GM18499 (cell line): Measurements from ENCODE around the gene ALX3.

Source experiments
- ATAC-seq: cut with Tn5 transposase; IDR thresholded peaks from one replicate; pipeline ENCODE4 v1.9.1; 2021; ENCODE audit warnings: moderate number of reproducible peaks; ENCODE audit not compliant: insufficient read depth, unreplicated experiment

The ALX3 gene

GRCh38 chr1:110070671-110071242, at the start of gene ALX3:
Gene ALX3 (minus strand): TSS chr1:110070672. CDS start chr1:110070612, 60 bp downstream.
- ATAC-seq: no peak

GRCh38 chr1:110119843-110120242, 49.4 kb upstream of the ALX3 start:
- ATAC-seq: no peak

- ATAC-seq: no peak
Observed at GRCh38 chr1:110118636-110119396, 48.3 kb upstream of the ALX3 start.

DNA sequence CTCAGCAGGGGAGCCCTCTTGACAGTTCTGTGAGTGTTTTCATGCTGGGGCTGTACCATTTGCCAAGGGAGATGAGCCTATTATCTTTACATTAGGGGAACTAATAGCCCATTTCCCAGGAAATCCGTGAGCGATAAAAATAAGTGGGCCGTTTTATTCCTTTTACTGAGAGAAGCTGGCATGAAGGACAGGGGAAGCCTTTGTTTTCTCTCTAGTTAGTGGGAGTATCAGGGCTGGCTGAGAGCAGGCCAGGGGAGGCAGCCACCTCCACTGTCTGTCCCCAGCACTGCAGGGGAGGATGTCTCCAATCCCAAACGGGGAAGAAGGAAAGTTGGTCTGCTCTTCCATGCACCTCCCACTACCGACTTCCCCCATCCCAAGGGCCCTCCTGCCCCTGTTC, 44.3 kb upstream of the ALX3 start:
- no peak for ATAC-seq

GRCh38 chr1:110114173-110114572, 43.7 kb upstream of the ALX3 start:
- no peak for ATAC-seq

- no peak for ATAC-seq
Observed at GRCh38 chr1:110113551-110113950, 43.1 kb upstream of the ALX3 start.

- ATAC-seq: no peak
Observed at GRCh38 chr1:110112656-110113055, 42.2 kb upstream of the ALX3 start.

DNA sequence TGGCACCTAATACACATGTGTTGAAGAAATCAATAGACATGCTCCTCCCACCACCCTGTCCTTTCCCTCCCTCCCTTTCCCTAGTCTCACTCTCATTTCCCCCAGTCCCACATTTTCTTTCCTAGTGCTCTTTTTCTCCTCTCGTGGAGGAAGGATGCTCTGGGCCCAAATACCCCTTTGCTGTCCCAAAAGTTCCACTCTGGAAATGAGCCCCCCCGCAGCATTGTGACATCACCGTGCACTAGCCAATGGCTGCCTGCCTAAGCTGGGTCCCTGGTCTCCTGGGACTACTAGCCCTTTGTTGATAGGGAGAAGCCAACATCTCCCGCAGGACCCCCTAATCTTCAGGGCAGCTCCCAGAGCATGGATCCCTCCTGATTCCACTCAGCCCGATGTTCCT, 41.7 kb upstream of the ALX3 start, which contains the start of gene UBL4B:
UBL4B (plus strand) TSS at position 301 of the 400 bp plus-strand sequence; CDS start at position 393, 92 bp downstream.
- ATAC-seq: no peak

DNA sequence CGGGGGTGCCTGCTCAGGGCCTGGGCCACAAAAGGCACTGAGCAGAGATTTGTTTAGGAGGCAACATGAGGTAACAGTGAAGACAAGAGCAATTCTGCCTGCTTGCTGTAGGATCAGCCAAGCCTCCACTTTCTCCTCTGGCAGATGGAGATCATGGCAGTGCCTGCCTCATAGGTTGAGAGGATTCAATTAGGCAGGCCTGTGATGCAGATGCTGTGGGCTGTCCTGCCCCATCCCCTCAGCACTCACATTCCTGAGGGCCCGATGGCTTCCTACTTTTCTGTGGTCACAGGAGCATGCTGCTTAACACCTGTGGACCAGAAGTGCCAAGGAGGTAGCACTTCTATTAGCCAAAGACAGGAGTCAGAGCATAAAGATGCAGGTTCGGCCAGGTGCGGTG, 40.6 kb upstream of the ALX3 start:
- no peak for ATAC-seq

DNA sequence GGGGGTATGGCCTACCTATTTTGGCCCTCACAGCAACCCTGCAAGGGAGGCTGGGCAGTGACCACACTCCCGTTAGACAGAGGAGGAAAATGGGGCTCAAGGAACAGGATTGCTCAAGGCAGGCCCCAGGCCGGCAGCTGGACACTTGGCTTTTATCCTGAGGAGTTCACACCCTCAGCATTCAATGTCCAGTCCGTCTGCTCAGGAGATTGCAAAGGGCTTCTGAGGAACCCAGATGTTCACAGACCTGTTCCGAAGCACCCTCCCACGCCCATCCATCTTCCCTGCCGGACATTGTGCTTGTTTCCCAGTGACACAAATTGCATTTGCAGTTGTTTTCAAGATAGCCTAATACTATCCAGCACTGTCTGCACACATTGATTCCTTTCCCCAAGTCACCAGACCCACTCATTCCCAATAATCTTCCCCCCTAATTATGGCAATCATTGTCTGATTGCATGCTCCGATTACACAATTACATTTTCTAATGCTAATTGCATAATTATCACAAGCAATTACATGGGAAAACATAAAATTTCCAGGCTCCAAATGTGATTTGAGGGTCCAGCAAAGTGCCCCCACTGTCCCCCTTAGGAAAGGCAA, 37.5 kb upstream of the ALX3 start:
- no peak for ATAC-seq

DNA sequence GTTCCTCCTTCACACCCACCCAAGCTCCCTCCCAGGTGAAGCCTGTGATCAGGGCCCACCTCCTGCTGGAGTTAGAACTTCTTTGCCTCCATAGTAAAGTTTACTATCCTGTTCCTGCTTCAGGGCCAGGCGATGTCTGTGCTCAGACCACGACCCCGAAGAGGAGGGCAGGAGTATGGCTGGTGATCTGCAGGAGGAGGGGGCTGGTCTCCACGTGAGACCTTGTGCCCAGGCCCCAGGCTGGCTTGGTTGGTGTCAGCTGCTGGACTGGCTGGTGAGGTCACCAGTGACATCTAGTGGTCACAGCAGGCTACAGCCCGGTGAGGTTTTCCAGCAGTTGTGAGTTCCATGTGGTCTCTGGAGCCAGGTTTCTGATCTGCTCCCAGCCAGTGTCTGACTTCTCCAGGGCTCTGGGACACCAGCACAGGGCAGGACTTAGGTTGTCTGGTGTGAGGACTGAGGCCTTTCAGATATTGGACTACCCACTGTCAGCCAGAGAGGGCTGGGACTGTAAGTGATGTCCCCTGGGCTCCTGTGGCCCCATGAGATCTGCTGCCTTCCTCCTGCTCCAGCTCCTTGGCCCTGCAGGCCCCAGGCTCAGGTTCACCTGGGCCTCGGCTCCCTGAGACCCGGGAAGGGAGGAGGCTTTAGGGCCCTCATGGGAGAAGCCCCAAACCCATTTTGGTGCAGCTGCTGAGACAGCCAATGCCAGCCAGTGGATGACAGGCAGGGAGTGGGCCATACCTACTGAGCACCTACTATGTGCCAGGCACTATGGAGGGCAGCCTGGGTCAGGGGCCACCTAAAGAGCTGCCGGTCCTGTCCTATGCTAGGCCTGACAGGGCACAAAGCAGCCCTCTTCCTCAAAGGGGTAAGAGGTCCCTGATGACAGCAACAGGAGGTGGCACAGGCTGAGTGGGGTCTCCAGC, 35.8 kb upstream of the ALX3 start:
- no peak for ATAC-seq

- no peak for ATAC-seq
Observed at GRCh38 chr1:110102081-110102480, 31.6 kb upstream of the ALX3 start.

GRCh38 chr1:110100335-110100734, 29.9 kb upstream of the ALX3 start:
- no peak for ATAC-seq

DNA sequence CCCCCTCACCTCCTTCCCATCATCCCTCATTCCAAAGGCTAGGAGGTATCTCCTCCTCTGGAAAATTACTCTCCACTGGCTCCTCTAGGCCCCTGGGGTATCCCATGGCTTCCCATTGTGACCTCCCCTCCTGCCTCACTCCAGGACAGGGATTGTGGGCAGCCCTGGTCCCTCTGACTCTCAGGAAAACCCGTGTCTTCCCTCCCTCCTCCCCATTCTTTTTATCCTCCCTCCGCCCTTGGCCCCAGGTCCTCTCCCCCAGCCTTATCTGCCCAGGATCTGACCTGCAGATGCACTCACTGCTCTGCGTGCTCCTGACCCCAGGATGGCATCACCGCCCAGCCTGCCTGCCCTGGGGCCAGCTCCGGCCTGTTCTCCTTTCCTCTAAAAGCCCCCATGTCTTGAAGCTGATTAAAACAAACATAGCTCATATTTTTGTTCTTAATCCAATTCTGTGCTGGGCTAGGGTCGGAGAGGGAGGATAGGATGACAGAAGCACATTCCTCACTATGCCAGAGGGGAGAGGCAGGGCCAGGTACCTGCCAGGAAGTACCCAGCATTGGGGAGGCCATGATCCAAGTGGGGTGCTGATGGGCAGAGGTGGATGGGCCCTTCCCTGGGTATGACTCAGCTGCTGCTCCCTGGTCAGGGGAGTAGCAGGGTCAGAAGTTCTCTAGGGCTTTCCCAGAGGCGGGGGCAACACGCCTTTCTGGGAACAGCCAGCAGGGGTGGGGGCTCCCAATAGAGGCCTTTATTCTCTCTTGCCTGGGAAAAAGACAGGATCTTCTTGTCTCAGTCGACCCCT, 28.0 kb upstream of the ALX3 start:
- ATAC-seq: no peak

DNA sequence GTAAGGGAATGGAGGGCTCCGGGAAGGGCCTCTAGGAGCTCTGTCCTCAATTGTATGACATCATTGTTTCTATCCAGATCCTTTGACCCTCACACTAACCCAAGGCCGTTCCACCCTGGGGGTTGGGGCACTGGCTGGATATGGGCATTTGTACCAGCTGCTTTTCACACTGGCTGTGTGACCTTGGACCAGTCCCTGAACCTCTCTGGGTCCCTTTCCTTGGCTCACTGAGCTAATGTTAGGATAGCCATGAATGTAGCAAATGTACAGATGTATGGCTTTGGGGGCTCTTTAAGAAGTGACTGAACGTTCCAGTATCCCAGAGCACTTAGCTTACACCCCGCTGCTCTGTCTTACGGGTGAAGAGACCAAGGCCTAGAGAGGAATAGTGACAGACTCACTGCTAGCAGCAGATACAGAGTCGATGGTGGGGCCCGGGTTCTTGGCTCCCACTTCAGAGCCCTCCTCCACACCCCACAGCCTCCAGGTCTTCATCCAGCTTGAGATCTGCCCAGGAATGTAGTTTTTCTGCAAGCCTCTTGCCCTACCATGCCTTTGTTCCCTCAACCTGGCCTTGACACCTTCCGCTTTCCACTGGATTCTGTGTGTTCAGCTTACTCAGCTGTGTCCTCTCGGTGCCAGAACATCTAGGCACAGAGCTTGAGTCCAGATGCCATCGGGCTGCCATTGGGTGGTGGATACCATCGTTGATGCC, 27.2 kb upstream of the ALX3 start:
- ATAC-seq: no peak

DNA sequence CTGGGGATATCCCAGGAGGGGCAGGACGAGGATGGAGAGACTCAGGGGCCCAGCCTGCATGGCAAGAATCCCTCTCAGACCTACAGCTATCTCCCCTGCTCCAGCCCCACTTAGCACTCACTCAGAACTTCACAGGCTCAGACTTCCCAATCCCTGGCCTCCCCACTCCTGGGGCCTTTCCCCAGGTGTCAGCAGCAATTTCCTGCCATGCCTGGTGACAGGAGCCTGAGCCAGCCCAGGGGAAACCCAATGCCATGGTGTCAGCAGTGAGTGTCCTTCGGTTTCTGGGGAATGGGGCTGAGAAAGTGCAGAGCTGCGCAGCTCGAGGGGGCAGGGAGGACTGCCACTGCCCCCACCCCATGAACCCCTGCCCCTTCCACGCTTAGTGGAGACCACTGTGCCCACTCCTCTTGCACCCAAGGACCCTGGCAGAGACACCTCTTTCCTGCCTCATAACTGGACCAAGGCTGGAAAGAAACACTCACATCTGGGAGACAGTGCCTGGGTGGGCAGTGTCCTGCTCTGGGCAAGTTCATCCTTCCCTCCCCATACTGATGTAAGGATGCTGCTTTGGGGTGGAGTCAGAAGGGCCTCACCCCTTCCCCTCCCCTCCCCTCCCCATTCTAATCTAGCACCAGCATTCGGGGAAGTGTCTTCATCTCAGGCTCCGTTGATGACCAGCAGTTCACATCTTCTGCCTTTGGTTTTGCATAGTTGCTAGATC, 24.6 kb upstream of the ALX3 start:
- ATAC-seq: no peak

DNA sequence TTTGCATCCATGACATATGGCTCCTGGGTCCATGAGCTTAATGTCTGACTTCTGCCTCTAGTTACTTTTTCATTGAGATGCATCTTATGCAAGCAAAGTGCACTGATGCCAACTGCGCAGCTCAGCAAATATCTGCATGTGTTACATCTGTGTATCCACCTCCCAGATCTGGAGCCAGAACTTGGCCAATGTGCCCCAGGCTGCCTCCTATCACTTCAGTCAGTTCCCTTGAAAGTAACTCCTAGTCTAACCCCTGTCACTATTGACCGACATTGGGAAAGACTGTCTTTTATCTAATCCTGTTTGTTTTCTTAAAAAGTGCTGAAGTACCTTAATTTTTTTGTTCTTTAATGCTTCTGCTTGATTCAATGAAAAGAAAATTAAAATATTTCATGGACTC, 22.5 kb upstream of the ALX3 start:
- no peak for ATAC-seq

DNA sequence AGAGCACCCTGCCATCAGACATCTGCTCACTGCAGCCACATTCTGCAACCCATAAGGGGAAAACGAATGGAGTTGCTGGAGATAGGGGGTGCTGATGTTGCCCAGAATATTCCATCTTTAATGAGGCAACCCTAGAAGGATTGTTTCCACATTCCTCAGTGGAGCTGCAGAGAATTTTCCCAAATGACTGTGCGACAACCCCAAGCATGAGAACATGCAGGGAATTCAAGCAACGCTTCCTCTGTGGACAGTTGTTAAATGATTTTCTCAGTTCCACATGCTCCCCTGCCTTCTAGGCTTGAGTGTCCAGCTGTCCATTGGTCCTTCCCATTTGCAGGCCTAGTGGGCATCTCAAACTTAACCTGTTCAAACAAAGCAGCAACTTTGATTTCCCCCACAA, 21.3 kb upstream of the ALX3 start:
- no peak for ATAC-seq

DNA sequence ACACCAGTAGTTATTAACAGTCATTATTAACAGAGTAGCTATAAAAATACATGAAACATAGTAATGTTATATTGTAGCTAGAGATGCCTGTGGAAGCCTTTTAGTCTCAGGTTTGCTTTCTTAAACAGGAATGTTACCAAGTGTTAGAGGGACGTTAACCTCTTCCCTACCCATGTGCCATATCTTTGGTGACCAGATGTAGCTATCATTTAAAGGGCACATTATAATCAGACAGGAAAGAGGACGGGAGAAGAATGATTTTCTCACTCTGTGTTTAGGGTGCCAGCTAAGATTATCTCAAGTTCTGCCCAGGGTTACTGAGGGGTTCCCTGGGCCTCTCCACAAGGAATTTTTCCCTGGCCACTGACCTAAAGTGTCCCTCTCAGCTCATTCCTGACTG, 20.9 kb upstream of the ALX3 start:
- ATAC-seq: no peak
